HepG2 (cell line): Measurements from ENCODE around the gene PDE4D. TPM values are rescaled to one million over a fixed set of nuclear protein-coding genes. Genes with fewer than 3 reads are reported as not detected.

Experiments used
- ATAC-seq: fragments of 200-7000 bp; cut with Tn5 transposase; 3 replicates; pipeline ENCODE4 v1.9.1; 2020; ENCODE audit warnings: mild to moderate bottlenecking, moderate library complexity
- BruUV-seq: library from RNA; stranded (reverse); fragments of 400-500 nt; replicated peaks from 2 replicates; lab custom pipeline; 2021; lab: Mats Ljungman, UMichigan
- CTCF ChIA-PET: fragments of 300-600 bp; formaldehyde crosslinking; extraction: SDS; loops from one replicate; lab custom pipeline; 2021; ENCODE audit warnings: low total read pairs, inconsistent platforms, low intra/inter-chr PET ratio; lab: Yijun Ruan, JAX
- POLR2A ChIA-PET: fragments of 350-600 bp; sonication (Branson Sonifier 250); formaldehyde crosslinking; loops from one replicate; lab custom pipeline; 2020; ENCODE audit warnings: antibody characterized with exemption, inconsistent platforms; lab: Yijun Ruan, JAX
- DNase-seq: peaks from one replicate; pipeline ENCODE4 v3.0.0-alpha.2; 2015; ENCODE audit warnings: low spot score
- FAIRE-seq: peaks from 3 replicates; lab custom pipeline; 2011; peaks lifted over from hg19 to GRCh38; lab: Jason Lieb, UNC
- H2AFZ ChIP-seq: one replicate; pipeline ENCODE4 v1.6.1; 2011; ENCODE audit warnings: low read length, inconsistent platforms
- H3K27ac ChIP-seq: fragments of 300-600 bp; 3 replicates; pipeline ENCODE4 v1.8.0; 2011; ENCODE audit warnings: mixed run types, mild to moderate bottlenecking, mixed read lengths, low read length, inconsistent platforms; ENCODE audit not compliant: insufficient read depth; ENCODE audit errors: extremely low read length
- H3K27me3 ChIP-seq, 2 experiments: fragments of 200-600 bp in 1 of 2; 2 replicates in 1 of 2; 3 replicates in 1 of 2; pipeline versions ENCODE4 v1.6.0 to v1.8.0; 2011; ENCODE audit warnings: low read length in 2 of 2, mild to moderate bottlenecking in 2 of 2, moderate library complexity in 2 of 2, inconsistent platforms in 1 of 2; ENCODE audit not compliant: insufficient read depth in 2 of 2, control insufficient read depth in 1 of 2
- H3K36me3 ChIP-seq, 2 experiments: fragments of 200-600 bp in 1 of 2; replicated peaks in 1 of 2; 2 replicates in 1 of 2; 3 replicates in 1 of 2; pipeline versions ENCODE4 v1.5.1 to v1.8.0; 2011; ENCODE audit warnings: low read length in 2 of 2, inconsistent platforms in 1 of 2; ENCODE audit not compliant: insufficient read depth in 2 of 2, control insufficient read depth in 1 of 2
- H3K4me1 ChIP-seq: 2 replicates; pipeline ENCODE4 v1.5.1; 2012; ENCODE audit warnings: low read length, inconsistent platforms; ENCODE audit not compliant: insufficient read depth
- H3K4me2 ChIP-seq: 2 replicates; pipeline ENCODE4 v1.6.0; 2011; ENCODE audit warnings: low read depth, low read length, inconsistent platforms
- H3K4me3 ChIP-seq, 3 experiments: fragments of 200-600 bp in 1 of 3; sonication (generic), shearing (Covaris generic) in 1 of 3; replicated peaks in 1 of 3; 2 replicates each; pipeline ENCODE4 v1.5.1; 2011 to 2016; ENCODE audit warnings: low read length in 3 of 3, inconsistent platforms in 2 of 3, low read depth in 2 of 3, mild to moderate bottlenecking in 2 of 3, control low read depth in 1 of 3, mixed read lengths in 1 of 3; ENCODE audit not compliant: insufficient read depth in 1 of 3
- H3K79me2 ChIP-seq: one replicate; pipeline ENCODE4 v1.6.1; 2011; ENCODE audit warnings: low read length, inconsistent platforms; ENCODE audit not compliant: insufficient read depth
- H3K9ac ChIP-seq: 2 replicates; pipeline ENCODE4 v1.6.0; 2011; ENCODE audit warnings: mild to moderate bottlenecking, low read depth, low read length, inconsistent platforms; ENCODE audit not compliant: insufficient read depth
- H3K9me3 ChIP-seq: 2 replicates; pipeline ENCODE4 v1.5.1; 2012; ENCODE audit warnings: mild to moderate bottlenecking, low read length
- H4K20me1 ChIP-seq: 2 replicates; pipeline ENCODE4 v1.6.0; 2011; ENCODE audit warnings: inconsistent platforms, mild to moderate bottlenecking, low read length, moderate library complexity; ENCODE audit not compliant: insufficient read depth
- JUND ChIP-seq: sonication (generic); formaldehyde crosslinking; IDR thresholded peaks from 2 replicates; pipeline ENCODE4 v1.8.0; 2022; ENCODE audit warnings: mild to moderate bottlenecking, missing genetic modification reagents
- REPIN1 ChIP-seq: sonication (generic); formaldehyde crosslinking; IDR thresholded peaks from 2 replicates; pipeline ENCODE4 v1.8.0; 2022; ENCODE audit warnings: missing genetic modification reagents, low read depth, mild to moderate bottlenecking, borderline replicate concordance
- RFXANK ChIP-seq: IDR thresholded peaks from 2 replicates; pipeline ENCODE4 v1.6.1; 2016
- THAP8 ChIP-seq: sonication (generic); formaldehyde crosslinking; IDR thresholded peaks from 2 replicates; pipeline ENCODE4 v1.5.1; 2020; ENCODE audit warnings: missing genetic modification reagents, mild to moderate bottlenecking, borderline replicate concordance
- UBTF ChIP-seq: sonication (generic); formaldehyde crosslinking; IDR thresholded peaks from 2 replicates; pipeline ENCODE4 v1.4.0; 2020; ENCODE audit warnings: mild to moderate bottlenecking, missing genetic modification reagents
- ZNF143 ChIP-seq: sonication (generic); formaldehyde crosslinking; IDR thresholded peaks from 2 replicates; pipeline ENCODE4 v1.4.0; 2020; ENCODE audit warnings: missing genetic modification reagents
- ZNF670 ChIP-seq: sonication (generic); formaldehyde crosslinking; IDR thresholded peaks from 2 replicates; pipeline ENCODE4 v1.8.0; 2022; ENCODE audit warnings: mild to moderate bottlenecking, missing genetic modification reagents, borderline replicate concordance
- ZSCAN12 ChIP-seq: sonication (generic); formaldehyde crosslinking; IDR thresholded peaks from 2 replicates; pipeline ENCODE4 v1.9.0; 2021; ENCODE audit warnings: mild to moderate bottlenecking, missing genetic modification reagents
- WGBS: methylation state at CpG from one replicate; pipeline ENCODE4 v1.1.6; 2017; ENCODE audit warnings: low lambda C conversion rate; 5-methylcytosine and 5-hydroxymethylcytosine counted together
- in situ Hi-C: cut with HindIII; loops from 2 replicates; pipeline ENCODE4 v1.10.0; 2017; ENCODE audit warnings: low pct_unique_long_range_greater_than_20kb; ENCODE audit not compliant: extremely low pct_ligation_motif_present
- intact Hi-C: fragments of 100-400 bp; cut with micrococcal nuclease; formaldehyde crosslinking; loops from one replicate; pipeline ENCODE4 v1.10.0; 2022; ENCODE audit not compliant: unreplicated experiment
- polyA plus RNA-seq, 8 experiments: library from polyadenylated mRNA; depleted of rRNA in 3 of 8; stranded (reverse) in 7 of 8; unstranded in 1 of 8; fragments of >200 nt; fragmentation: Illumina TruSeq in 4 of 8; extraction: Trizol in 4 of 8; gene quantifications; 2 replicates each; pipeline versions ENCODE4 v1.2.1 to v1.2.3, GENCODE V29; 2011 to 2016; ENCODE audit warnings: low read depth in 4 of 8, missing spikeins in 1 of 8, mixed read lengths in 1 of 8; ENCODE audit not compliant: insufficient read depth in 1 of 8
- total RNA-seq, 5 experiments: library from RNA; depleted of rRNA; stranded (reverse); fragments of >200 nt; fragmentation: Illumina TruSeq; extraction: Trizol; gene quantifications; 2 replicates each; pipeline ENCODE4 v1.2.3, GENCODE V29; 2016; ENCODE audit warnings: low read depth in 1 of 5

The PDE4D gene
- total and polyA plus RNA-seq, 2 of the 13 experiments (the other 11 are each of a cell fraction or from before 2014, with no cell fraction given), result 7.0 to 12.2 TPM

GRCh38 chr5:59300930-59301329 is 592.6 kb downstream of the PDE4D start:
- Histone ChIP-seq H3K9me3 (no peaks in the 10 kb centered on the region), H3K4me3 (no peak overlapping the region), H3K27me3 (no peaks in the 10 kb centered on the region), H3K4me2 (no peak overlapping the region), H3K9ac (no peak overlapping the region), H3K79me2 (no peaks in the 10 kb centered on the region), H3K4me1 (peaks cover 20% of the 10 kb centered on the region), H3K36me3 (no peaks in the 10 kb centered on the region), H3K27ac (no peak overlapping the region), H2AFZ (no peak overlapping the region), H4K20me1 (no peaks in the 10 kb centered on the region)
- TF ChIP-seq RFXANK, result no peak
- no peak for TF ChIP-seq UBTF (CRISPR knock-in tag)
- TF ChIP-seq REPIN1 (CRISPR knock-in tag), result no peak
- TF ChIP-seq ZNF670, result no peak
- TF ChIP-seq ZNF143 (CRISPR knock-in tag), result no peak
- no peak for TF ChIP-seq THAP8 (CRISPR knock-in tag)
- TF ChIP-seq ZSCAN12, result no peak
- no peak for TF ChIP-seq JUND (CRISPR knock-in tag)
- CTCF ChIA-PET, result no interaction called here
- POLR2A ChIA-PET, result no interaction called here
- BruUV-seq, result no TSS peak
- in situ Hi-C loops, result no loop called here
- DNase-seq (no peak), ATAC-seq (no peak), FAIRE-seq (no peak)
- WGBS, result 100% methylated on average over 1 of the region's 1 CpG
- intact Hi-C loops, result no loop called here
